ENCODE measurements around the gene PROB1.

GRCh38 chr5:139386050-139386438 lies 8.9 kb downstream of the PROB1 start:
- TF ChIP-seq GATA2 (IDR thresholded peaks at IDR 0.05; ENCODE audit: low read depth, low read length) (no peak), GATA3 (IDR thresholded peaks at IDR 0.05; ENCODE audit: low read depth, low read length) (no peak)

All from SH-SY5Y (cell line).